HEK293 (cell line): ENCODE data around the gene KRTAP22-1.

Experiments
- ZNF24 ChIP-seq: fragments of 450-650 bp; formaldehyde crosslinking; IDR thresholded peaks from 2 replicates; pipeline ENCODE4 v1.5.1; 2016; ENCODE audit warnings: missing biosample characterization, missing genetic modification characterization
- ZNF398 ChIP-seq: fragments of 450-650 bp; formaldehyde crosslinking; IDR thresholded peaks from 2 replicates; pipeline ENCODE4 v1.5.1; 2017; ENCODE audit warnings: missing biosample characterization, missing genetic modification characterization

Gene KRTAP22-1

GRCh38 chr21:30646904-30647414 is 46.1 kb downstream of the KRTAP22-1 start (continued):
- TF ChIP-seq ZNF398 (tag by site-specific recombination) = no peak
- TF ChIP-seq ZNF24 = no peak
